Measurements from ENCODE around the gene OPTN.
"Not testable (repeated sequence)": the region's sequence is repeated elsewhere in the genome, so short reads cannot be mapped to it uniquely, and the experiment has no call there.

The OPTN gene

DNA sequence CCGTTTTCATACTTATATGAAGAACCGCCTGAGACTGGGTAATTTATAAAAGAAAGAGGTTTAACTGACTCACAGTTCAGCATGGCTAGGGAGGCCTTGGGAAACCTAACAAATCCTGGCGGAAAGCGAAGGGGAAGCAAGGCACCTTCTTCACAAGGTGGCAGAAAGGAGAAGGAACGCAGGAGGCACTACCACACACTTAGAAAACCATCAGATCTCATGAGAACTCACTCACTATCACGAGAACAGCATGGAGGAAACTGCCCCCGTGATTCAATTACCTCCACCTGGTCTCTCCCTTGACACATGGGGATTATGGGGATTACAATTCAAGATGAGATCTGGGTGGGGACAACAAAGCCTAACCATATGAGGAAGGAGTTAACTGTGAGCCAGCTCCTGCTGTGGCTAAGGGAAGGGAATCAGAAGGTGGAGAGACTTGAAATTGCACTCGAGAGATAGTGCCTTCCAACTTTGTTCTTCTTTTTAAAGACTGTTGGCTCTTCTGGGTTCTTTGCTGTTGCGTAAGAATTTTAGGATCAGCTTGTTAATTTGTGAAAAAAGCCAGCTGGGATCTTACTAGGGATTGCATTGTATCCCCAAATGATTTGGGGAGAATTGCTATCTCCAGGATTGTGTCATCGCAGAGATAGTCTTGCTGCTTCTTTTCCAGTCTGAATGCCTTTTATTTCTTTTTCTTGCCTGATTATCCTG lies 21.0 kb downstream of the OPTN start:
- DNase-seq (ENCODE audit: low spot score): no peak

DNA sequence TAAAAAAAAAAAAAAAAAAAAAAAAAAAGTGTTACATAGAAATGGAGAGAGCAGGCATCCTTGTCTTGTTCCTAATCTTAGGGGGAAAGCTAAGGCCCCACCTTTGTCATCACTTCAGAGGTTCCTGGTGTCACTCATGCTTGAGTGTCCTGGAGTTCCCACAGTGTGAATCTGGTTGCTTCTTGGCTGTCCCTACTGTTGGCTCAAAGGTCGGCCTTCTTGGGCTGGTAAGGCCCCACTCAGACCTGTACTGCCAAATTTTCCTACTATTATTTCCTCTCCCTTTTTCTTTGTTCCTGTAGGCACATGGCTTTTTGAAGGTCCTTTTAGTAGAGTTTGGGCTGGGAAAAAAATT lies 21.5 kb downstream of the OPTN start:
- DNase-seq (ENCODE audit: low spot score): no peak

DNA sequence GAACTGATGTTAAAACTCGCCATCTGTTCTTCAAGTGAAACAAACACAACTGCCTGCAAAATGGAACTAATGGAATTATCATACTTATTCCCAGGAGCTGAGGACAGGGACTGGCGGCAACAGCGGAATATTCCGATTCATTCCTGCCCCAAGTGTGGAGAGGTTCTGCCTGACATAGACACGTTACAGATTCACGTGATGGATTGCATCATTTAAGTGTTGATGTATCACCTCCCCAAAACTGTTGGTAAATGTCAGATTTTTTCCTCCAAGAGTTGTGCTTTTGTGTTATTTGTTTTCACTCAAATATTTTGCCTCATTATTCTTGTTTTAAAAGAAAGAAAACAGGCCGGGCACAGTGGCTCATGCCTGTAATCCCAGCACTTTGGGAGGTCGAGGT lies 36.7 kb downstream of the OPTN start:
- no peak for DNase-seq (ENCODE audit: low spot score)

DNA sequence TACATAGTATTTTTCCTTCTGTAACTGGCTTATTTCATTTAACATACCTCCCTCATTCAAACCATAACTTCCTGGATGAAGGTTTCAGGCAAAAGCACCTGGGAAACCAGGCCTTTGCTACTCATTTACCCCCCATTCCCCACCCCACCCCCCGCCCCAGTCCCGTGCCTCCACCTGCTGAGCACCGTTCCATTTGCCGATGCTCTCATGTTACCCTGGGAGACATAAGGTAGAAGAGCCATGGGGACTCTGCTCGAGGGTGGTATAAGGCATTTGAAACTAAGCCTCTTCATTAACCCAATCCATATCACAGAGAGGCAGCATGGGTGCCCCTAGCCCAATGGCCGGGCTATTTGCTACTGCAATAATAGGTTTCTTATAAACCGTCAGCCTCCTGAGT lies 39.2 kb downstream of the OPTN start:
- DNase-seq (ENCODE audit: low spot score): no peak

DNA sequence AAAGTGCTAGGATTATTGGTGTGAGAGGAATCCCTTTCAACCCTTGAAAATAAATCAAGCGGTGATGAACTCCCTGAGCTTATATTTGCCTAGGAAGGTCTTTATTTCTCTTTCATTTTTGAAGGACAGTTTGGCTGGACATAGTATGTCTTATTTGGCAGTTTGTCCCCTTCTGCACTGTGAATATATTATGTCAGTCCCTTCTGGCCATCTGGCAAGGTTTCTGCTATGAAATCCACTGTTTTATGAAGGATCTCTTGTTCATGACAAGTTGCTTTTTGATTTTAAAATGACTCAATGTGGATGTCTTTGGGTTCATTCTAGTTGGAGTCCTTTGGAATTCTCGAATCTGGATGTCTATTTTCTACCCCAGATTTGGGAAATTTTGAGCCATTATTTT lies 39.7 kb downstream of the OPTN start:
- DNase-seq (ENCODE audit: low spot score): no peak

DNA sequence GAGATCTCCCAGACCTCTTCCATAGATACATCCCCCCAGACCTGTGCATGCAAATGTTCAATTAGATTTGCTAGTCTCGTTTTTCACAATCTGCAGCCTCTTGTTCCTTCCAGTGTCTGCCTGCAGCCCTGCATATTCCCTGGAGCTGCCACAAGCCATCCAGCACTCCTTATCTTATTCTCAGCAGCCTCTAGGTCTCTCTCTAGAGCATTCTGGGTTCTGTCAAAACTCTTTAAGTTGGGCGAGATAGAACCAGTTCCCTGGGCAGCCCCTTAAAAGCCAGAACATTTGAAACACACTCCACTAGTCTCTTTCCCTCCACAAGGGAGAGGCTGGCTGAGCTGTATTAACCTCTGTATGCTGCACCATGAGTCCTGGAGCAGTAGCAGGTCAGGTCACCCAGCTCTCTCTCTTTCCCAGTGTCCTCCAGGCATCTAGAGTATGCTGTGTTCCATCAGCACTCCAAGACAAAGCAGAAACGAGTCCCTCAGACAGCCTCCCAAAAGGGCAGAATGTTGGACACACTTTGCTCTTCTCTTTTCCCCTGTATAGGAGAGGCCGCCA lies 40.7 kb downstream of the OPTN start:
- DNase-seq (ENCODE audit: low spot score): no peak

DNA sequence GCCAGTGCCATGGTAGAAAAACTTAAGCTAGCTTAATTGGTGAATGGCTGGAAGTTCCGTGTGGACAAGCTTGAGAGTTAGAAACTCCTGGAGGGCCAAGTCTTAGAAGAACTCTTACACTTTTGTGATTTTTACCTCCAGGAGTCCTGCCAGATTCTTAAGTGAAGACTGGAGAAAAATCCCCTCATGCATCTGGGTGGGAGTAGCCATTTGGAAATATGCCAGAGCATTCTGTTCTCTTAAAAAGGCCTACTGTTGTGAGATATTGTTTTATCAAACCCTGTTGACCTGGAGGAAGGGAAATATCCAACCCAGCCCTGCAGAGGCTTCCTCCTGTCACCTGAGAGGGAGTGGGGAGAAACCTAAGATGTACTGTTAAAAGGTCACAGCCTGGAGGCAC lies 43.8 kb downstream of the OPTN start:
- no peak for DNase-seq (ENCODE audit: low spot score)

DNA sequence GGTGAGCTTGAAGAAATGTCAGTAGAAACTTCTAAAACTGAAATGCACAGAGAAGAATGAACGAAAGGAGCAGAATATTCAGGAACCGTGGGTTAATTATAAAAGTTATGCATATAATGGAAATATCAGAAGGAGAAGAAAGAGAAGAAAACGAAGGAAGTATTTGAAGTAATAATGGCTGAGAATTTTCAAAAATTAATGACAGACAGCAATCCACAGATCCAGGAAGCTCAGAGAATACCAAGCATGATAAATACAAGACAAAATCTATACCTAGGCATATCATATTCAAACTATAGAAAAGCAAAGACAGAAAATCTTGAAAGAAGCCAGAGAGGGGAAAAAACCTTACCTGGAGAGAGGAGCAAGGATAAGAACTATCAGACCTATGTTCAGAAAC lies 44.9 kb downstream of the OPTN start:
- DNase-seq (ENCODE audit: low spot score): no peak

DNA sequence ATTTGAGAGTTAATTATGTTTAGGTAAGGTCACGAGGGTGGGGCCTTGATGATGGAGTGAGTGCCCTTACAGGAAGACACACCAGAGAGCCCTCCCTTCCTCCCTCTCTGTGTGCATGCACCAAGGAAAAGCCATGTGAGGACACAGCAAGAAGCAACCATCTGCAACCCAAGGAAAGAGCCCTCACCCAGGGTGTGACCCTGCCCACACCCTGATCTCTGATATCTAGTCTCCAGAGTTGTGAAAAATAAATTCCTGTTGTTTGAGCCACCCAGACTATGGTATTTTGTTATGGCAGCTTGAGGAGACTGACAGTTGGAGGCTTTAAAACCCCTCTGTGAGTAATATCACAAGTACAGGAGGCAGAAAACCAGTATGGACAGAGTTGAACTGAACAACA lies 46.4 kb downstream of the OPTN start:
- DNase-seq (ENCODE audit: low spot score): no peak

DNA sequence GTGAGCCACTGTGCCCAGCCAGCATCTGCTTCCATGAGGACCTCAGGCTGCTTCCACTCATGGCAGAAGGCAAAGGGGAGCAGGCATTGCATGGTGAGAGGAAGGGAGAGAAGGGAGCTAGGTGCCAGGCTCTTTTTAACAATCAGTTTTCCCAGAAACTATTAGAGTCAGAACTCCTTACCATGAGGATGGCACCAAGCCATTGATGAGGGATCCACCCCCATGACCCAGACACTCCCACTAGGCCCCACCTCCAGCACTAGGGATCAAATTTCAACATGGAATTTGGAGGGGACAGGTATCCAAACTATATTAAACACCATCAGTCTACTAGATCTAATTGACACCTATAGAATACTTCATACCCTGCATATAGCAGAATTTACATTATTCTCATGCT lies 47.2 kb downstream of the OPTN start:
- DNase-seq (ENCODE audit: low spot score): no peak

DNA sequence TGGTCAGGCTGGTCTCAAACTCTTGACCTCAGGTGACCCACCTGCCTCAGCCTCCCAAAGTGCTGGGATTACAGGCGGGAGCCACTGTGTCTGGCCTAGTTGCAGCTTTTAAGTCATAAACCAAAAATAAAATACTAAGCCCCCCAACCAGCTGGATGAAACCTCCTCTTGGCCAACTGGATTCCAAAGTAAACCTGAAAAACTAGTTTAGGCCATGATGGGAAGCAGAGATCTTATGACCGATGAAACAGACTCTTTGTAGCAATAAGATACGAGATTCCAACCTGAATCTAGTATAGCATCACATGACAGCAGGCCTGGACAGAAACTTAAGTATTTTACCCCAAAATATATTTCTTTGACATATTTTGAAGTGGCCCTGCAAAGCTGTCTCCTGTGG lies 52.3 kb downstream of the OPTN start:
- no peak for DNase-seq (ENCODE audit: low spot score)

DNA sequence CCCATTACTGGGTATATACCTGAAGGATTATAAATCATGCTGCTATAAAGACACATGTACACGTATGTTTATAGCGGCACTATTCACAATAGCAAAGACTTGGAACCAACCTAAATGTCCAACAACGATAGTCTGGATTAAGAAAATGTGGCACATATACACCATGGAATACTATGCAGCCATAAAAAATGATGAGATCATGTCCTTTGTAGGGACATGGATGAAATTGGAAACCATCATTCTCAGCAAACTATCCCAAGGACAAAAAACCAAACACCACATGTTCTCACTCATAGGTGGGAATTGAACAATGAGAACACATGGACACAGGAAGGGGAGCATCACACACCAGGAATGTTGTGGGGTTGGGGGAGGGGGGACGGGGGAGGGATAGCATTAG lies 55.9 kb downstream of the OPTN start:
- not testable (repeated sequence) for DNase-seq (ENCODE audit: low spot score)

DNA sequence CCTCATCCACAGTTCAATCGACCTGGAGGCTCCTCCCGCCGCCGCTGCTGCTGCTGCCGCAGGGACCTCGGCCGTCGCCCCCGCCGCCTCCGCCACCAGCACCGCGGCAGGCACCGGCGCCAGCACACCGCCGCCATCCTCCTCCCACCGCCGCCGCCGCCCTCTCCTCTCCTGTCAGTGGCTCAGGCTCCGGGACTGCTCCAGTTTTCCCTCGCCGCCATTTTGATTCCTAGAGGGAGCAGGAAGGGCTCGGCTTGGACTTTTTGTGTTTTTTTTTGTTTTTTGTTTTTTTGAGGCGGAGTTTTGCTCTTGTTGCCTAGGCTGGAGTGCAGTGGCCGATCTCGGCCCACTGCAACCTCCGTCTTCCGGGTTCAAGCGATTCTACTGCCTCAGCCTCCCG lies 58.4 kb downstream of the OPTN start:
- DNase-seq (ENCODE audit: low spot score): no peak

DNA sequence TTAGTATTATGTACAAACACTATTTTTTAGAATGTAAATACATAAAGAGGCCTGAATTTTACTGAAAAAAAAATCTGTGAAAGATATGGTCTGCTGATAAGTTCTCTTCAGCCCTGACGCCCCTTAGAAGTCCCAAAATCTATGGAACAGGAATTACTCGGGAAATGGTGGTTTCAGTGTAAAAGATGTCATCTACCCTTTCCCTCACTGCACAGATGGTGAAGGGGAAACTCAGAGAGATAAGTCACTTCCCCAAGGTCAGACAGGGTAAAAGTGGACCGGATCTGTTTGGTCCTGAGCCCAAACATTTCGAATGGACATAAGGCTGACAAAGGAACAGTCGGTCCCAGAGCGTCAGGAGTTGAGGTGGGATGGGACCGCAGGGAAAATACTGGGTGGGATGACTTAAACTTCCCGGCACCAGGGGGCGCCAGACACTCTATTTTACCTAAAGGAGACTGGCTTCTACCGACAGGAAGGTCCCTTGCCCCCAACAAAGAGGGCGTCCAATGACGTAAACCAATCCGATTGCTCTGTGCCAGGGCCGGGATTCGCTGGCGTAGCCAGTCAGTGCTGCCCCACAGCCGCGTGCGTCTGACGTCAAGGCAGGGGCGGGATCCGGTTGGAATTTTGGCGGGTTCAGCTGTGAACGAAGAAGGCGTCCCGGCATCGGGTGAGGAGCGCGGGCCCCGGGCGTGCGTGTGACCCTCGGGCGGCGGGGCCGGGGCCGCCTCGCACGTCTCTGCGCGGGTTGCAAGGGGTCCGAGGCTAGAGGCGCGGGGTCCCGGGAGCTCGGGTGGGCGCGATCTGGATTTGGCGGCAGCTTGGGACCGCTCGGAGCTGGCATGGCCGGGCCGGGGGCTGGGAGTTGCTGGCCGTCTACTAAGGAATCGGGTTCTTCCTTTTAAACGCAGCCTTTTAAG lies 61.2 kb downstream of the OPTN start, which contains the start of gene MCM10:
MCM10 (plus strand) TSS at position 625 of the 923 bp plus-strand sequence. CDS start 2,645 bp downstream, outside the sequence.
- DNase-seq (ENCODE audit: low spot score): peak; percentile 97

DNA sequence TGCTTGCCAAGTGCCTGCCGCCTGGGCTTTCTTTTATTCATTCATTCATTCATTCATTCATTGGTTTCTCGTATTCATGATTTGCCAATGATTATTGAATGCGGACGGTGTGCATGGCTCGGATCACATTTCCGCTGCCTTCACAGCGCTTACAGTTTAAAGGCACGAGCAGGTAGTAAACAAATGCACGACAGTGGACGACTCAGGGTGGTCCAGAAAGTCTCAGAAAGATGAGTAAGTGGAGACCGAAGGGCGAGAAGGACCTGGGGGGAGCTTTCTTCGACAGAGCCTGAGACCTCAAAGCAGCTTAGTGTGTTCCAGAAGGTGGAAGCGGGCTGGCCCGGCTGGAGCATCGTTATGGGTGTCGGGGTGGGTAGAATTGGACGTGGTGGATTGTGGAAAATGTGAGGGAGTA lies 61.9 kb downstream of the OPTN start:
- DNase-seq (ENCODE audit: low spot score): no peak

DNA sequence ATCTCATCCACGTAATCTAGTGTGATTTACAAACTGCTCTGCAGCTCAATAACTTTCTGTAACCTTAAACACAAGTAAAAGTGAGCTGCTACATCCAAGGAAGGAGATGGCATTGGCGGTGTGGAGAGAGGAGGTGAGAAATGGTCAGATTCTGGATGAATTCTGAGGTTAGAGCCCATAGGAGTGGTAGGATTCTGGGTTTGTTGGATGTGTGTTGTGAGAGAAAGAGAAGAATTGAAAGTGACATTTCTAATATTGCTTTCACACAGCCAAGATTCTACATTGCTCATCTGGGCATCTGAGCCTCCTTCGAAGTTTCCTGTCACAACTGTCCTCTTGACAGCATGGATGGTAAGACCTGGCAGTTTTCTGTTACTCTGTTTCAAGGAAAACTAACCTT lies 63.9 kb downstream of the OPTN start:
- DNase-seq (ENCODE audit: low spot score): no peak

DNA sequence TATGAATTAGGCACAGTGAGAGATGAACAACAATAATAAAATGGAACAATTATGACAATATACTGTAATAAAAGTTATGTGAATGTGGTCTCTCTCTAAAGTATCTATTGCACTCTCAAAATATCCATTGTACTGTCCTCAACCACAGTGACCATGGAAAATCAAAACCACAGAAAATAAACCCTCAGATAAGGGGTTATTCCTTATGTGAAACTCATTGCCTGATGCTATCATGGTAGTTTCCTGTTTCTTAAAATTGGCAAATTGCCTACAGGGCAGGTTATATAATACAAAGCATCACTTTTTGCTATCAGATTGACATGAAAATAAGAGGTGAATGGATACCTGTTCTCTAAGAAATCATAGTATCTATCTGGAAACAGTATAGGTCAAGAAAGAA lies 65.2 kb downstream of the OPTN start:
- no peak for DNase-seq (ENCODE audit: low spot score)

DNA sequence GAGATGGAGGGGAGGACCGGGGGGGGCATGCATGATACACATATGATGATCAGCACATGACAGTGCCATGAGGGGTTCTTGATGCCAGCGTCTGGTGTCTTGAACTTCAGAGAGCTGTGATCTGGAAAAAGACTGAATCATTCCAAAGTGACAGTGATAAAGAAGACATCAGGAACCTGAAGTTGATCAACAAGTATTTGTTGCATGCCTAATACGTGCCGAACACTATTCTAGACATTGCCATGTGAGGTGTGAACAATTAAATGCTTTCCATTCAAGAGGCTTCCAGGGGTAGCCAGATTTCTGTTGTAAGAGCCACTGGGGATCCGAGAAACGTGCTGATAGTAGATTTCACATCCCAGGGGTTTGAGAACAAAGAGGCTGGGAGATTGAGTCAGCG lies 67.6 kb downstream of the OPTN start:
- DNase-seq (ENCODE audit: low spot score): no peak

DNA sequence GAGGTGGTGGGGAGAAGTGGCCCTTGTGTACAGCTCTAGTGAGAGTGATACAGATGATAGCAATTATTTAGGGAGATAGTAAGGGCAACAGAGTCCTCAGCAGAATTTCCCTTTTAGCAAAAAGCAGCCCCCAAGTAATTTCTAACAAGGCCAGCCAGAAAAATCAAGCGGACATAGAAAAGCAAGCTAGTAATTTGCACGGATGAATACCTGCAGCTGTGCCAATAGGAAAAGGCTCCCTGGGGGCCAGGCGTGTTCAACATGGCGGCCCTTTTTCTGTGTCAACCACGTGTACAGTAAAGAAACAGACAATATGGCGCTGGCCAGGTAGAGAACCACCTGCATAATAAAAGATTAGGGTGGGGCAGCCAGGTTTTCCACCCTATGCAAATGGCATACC lies 68.8 kb downstream of the OPTN start:
- no peak for DNase-seq (ENCODE audit: low spot score)

DNA sequence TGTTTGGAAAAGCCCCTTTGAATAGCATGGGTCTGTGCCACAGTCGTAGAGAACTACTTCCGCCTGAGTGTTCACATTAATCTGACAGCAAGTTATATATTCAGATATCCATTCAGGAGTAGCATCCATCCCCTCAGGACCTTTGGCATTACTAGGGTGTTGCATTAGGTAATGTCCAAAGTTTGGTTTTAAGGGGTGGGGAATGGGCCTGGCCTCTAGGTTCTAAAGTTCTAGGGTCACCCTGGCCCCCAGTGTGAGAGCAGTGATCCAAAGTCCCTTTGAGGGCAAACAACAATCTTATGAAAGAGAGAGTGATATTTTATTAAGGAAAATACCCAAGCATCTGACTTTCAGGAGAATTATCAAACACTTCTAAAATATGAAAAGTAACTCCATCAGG lies 73.7 kb downstream of the OPTN start:
- no peak for DNase-seq (ENCODE audit: low spot score)

DNA sequence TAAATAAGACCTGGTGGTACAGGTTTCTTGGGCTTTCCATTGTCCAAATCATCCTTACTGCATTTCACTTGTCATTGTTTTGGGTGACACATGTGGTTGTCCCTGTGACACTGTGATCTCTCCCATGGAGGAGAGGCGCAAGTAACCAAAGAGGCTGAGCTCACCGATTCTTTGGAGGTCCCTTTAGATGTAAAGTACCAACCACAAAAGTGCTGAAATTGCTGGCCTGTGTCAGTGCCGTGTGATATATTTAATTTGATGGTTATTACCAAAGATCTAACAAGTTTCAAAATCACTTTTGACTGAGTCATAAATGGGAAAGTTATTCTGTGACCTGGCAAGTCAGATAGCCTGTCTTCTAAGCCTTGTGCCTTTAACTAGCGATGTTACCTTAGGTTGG lies 80.8 kb downstream of the OPTN start:
- no peak for DNase-seq (ENCODE audit: low spot score)

DNA sequence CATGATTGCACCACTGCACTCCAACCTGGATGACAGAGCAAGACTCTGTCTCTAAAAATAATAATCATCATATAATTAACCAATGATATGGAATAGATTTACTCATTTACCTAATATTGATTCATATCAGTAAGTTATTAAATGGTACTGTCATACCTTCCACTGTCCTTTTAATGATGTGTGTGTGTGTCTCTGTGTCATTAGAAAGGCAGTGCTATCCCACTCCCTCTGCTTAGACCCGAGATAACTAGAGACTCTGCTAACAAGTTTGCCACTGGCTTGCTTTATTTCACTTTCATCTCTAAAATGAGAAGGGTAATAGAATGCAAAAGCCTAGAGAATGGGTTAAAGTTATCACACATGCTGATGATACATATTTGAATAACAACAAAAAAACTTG lies 82.5 kb downstream of the OPTN start:
- no peak for DNase-seq (ENCODE audit: low spot score)

DNA sequence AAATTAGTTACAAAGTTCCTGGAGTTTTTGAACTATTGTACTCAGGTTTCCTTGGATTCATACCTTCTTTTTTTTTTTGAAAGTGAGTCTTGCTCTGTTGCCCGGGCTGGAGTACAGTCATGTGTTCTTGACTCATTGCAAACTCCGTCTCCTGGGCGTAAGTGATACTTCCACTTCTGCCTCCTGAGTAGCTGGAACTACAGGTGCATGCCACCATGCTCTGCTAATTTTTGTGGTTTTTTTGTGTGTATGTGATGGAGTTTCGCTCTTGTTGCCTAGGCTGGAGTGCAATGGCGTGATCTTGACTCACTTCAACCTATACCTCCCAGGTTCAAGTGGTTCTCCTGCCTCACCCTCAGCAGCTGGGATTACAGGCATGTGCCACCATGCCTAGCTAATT lies 83.7 kb downstream of the OPTN start:
- DNase-seq (ENCODE audit: low spot score): no peak
